Caco-2 (cell line): ENCODE results near the gene SEPTIN10. TPM values are rescaled to one million over a fixed set of nuclear protein-coding genes. Genes with fewer than 3 reads are reported as not detected.

Experiments used
- BruUV-seq: library from RNA; stranded (reverse); fragments of 400-500 nt; replicated peaks from 2 replicates; lab custom pipeline; 2021; lab: Mats Ljungman, UMichigan
- CTCF ChIA-PET: fragments of 300-600 bp; sonication (Branson Sonifier 250); formaldehyde crosslinking; loops from one replicate; lab custom pipeline; 2022; ENCODE audit warnings: antibody characterized with exemption; lab: Charles Lee
- POLR2A ChIA-PET: fragments of 300-600 bp; sonication (Branson Sonifier 250); formaldehyde crosslinking; loops from one replicate; lab custom pipeline; 2022; ENCODE audit warnings: antibody characterized with exemption; lab: Charles Lee
- DNase-seq, 2 experiments: peaks; one replicate each; pipeline versions ENCODE4 v3.0.0 to v3.0.0-alpha.2; 2020 to 2022
- H3K27me3 ChIP-seq: replicated peaks from 2 replicates; pipeline ENCODE4 v1.6.0; 2011; ENCODE audit warnings: low read length; ENCODE audit not compliant: control insufficient read depth, insufficient read depth
- H3K36me3 ChIP-seq: 2 replicates; pipeline ENCODE4 v1.5.1; 2011; ENCODE audit warnings: low read length; ENCODE audit not compliant: control insufficient read depth, insufficient read depth
- H3K4me1 ChIP-seq: fragments of 250-450 bp; sonication (Bioruptor Pico); 2 replicates; pipeline ENCODE4 v1.5.1; 2020; ENCODE audit warnings: mild to moderate bottlenecking
- H3K4me3 ChIP-seq: 2 replicates; pipeline ENCODE4 v1.5.1; 2011; ENCODE audit warnings: low read depth, mild to moderate bottlenecking, control low read depth, low read length
- H3K9me3 ChIP-seq: fragments of 250-450 bp; sonication (Bioruptor Pico); 2 replicates; pipeline ENCODE4 v1.5.1; 2020; ENCODE audit warnings: mild to moderate bottlenecking, moderate library complexity
- H3K27ac Mint-ChIP-seq: one replicate; pipeline ENCODE4 v1.8.0; 2022; ENCODE audit warnings: mixed read lengths; ENCODE audit not compliant: unreplicated experiment
- H3K27me3 Mint-ChIP-seq: one replicate; pipeline ENCODE4 v1.8.0; 2022; ENCODE audit warnings: mixed read lengths; ENCODE audit not compliant: insufficient read depth, unreplicated experiment
- H3K36me3 Mint-ChIP-seq: one replicate; pipeline ENCODE4 v1.8.0; 2022; ENCODE audit warnings: mild to moderate bottlenecking, mixed read lengths; ENCODE audit not compliant: insufficient read depth, unreplicated experiment
- H3K4me1 Mint-ChIP-seq: one replicate; pipeline ENCODE4 v1.8.0; 2022; ENCODE audit warnings: low read depth, mixed read lengths; ENCODE audit not compliant: unreplicated experiment
- H3K4me3 Mint-ChIP-seq: one replicate; pipeline ENCODE4 v1.8.0; 2022; ENCODE audit warnings: mild to moderate bottlenecking, moderate library complexity, mixed read lengths; ENCODE audit not compliant: unreplicated experiment
- H3K9me3 Mint-ChIP-seq: one replicate; pipeline ENCODE4 v1.8.0; 2022; ENCODE audit warnings: mixed read lengths; ENCODE audit not compliant: unreplicated experiment
- intact Hi-C: fragments of 100-400 bp; cut with micrococcal nuclease; formaldehyde crosslinking; loops from one replicate; pipeline ENCODE4 v1.10.0; 2022; ENCODE audit not compliant: unreplicated experiment
- total RNA-seq: library from RNA; stranded (reverse); gene quantifications from 2 replicates; pipeline ENCODE4 v1.2.3, GENCODE V29; 2022
- TF ChIP-seq, protein P1 (sequence below), 2 experiments: fragments of 200-600 bp in 1 of 2; IDR thresholded peaks; 1 replicate in 1 of 2; 2 replicates in 1 of 2; pipeline versions ENCODE4 v1.5.1 to v1.8.0; 2011 to 2022; ENCODE audit warnings: antibody characterized with exemption in 1 of 2, control low read depth in 1 of 2, inconsistent platforms in 1 of 2, low read depth in 1 of 2, low read length in 1 of 2, mild to moderate bottlenecking in 1 of 2, moderate library complexity in 1 of 2; ENCODE audit not compliant: insufficient read depth in 1 of 2, severe bottlenecking in 1 of 2, unreplicated experiment in 1 of 2

The SEPTIN10 gene
- total RNA-seq, 1 experiment from 2014 or later = 83.7 TPM

DNA sequence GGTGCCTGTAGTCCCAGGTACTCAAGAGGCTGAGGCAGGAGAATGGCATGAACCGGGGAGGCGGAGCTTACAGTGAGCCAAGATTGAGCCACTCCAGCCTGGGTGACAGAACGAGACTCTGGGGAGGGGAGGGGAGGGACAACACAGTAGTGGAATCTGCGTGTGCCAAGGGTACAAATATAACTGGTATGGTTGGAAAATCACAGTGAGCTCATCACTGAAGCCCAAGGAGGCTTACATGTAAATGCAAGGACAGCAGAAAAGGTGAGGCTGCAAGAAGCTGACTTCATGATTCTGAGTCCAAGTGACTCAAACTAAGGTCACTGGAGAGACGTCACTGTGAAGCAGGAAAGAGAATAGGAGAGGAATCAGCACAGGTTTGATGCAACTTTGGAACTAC is 9.2 kb downstream of the SEPTIN10 start:
- Histone ChIP-seq H3K4me3 (no peak overlapping the region), H3K27me3 (no peaks in the 10 kb centered on the region), H3K9me3 (no peaks in the 10 kb centered on the region), H3K36me3 (no peaks in the 10 kb centered on the region; the same call in 1 of the 2 replicates), H3K4me1 (peaks cover 34% of the 10 kb centered on the region)
- ChIA-PET CTCF (no interaction called here), POLR2A (interaction anchor here (0.6 kb wide), 1 partner anchor 12 kb away, joined by 3 read pairs; no protein-coding TSS in a partner anchor)
- intact Hi-C loops = no loop called here
- TF ChIP-seq, protein P1, sequence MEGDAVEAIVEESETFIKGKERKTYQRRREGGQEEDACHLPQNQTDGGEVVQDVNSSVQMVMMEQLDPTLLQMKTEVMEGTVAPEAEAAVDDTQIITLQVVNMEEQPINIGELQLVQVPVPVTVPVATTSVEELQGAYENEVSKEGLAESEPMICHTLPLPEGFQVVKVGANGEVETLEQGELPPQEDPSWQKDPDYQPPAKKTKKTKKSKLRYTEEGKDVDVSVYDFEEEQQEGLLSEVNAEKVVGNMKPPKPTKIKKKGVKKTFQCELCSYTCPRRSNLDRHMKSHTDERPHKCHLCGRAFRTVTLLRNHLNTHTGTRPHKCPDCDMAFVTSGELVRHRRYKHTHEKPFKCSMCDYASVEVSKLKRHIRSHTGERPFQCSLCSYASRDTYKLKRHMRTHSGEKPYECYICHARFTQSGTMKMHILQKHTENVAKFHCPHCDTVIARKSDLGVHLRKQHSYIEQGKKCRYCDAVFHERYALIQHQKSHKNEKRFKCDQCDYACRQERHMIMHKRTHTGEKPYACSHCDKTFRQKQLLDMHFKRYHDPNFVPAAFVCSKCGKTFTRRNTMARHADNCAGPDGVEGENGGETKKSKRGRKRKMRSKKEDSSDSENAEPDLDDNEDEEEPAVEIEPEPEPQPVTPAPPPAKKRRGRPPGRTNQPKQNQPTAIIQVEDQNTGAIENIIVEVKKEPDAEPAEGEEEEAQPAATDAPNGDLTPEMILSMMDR (IDR thresholded peaks at IDR 0.05; ENCODE audit: insufficient read depth in 1 of 2, low read depth in 1 of 2, low read length in 1 of 2, severe bottlenecking in 1 of 2, unreplicated experiment in 1 of 2) = no peak
- Mint-ChIP-seq H3K4me1 (peaks cover 43% of the 10 kb centered on the region), H3K4me3 (no peak overlapping the region), H3K27me3 (no peaks in the 10 kb centered on the region), H3K27ac (no peak overlapping the region), H3K9me3 (no peaks in the 10 kb centered on the region), H3K36me3 (peaks cover 6% of the 10 kb centered on the region)
- DNase-seq = no peak
- BruUV-seq = no TSS peak

- DNase-seq = no peak
- intact Hi-C loops = no loop called here
- no peak overlapping the region for H3K27ac Mint-ChIP-seq
- CTCF ChIA-PET = interaction anchor here (1.0 kb wide), 1 partner anchor 113 kb away, joined by 6 read pairs; no protein-coding TSS in a partner anchor
- POLR2A ChIA-PET = no interaction called here
- no peaks in the 10 kb centered on the region for H3K27me3 ChIP-seq
- no peak overlapping the region for H3K4me3 Mint-ChIP-seq
- no peaks in the 10 kb centered on the region for H3K27me3 Mint-ChIP-seq
- no peaks in the 10 kb centered on the region; the same call in 1 of the 2 replicates for H3K36me3 ChIP-seq
- peaks cover 6% of the 10 kb centered on the region for H3K36me3 Mint-ChIP-seq
- TF ChIP-seq, protein P1 (IDR thresholded peaks at IDR 0.05; ENCODE audit: insufficient read depth in 1 of 2, low read depth in 1 of 2, low read length in 1 of 2, severe bottlenecking in 1 of 2, unreplicated experiment in 1 of 2) = no peak
- H3K9me3 ChIP-seq = no peaks in the 10 kb centered on the region
- H3K4me1 ChIP-seq = peaks cover 20% of the 10 kb centered on the region
- H3K4me3 ChIP-seq = no peak overlapping the region
- H3K9me3 Mint-ChIP-seq = no peaks in the 10 kb centered on the region
- H3K4me1 Mint-ChIP-seq = peaks cover 25% of the 10 kb centered on the region
- no TSS peak for BruUV-seq
These were observed 11.1 kb downstream of the SEPTIN10 start for GRCh38 chr2:109602617-109603188.

GRCh38 chr2:109601783-109602182 is 12.0 kb downstream of the SEPTIN10 start:
- CTCF ChIA-PET = interaction anchor here (0.6 to 1.5 kb wide), 3 partner anchors 61 to 132 kb away, joined by 3 to 6 read pairs (median 3); no protein-coding TSS in a partner anchor
- TF ChIP-seq, protein P1 (IDR thresholded peaks at IDR 0.05; ENCODE audit: insufficient read depth in 1 of 2, low read depth in 1 of 2, low read length in 1 of 2, severe bottlenecking in 1 of 2, unreplicated experiment in 1 of 2) = no peak
- peaks cover 12% of the 10 kb centered on the region for H3K4me1 ChIP-seq
- Mint-ChIP-seq H3K36me3 (peaks cover 6% of the 10 kb centered on the region), H3K4me1 (peaks cover 21% of the 10 kb centered on the region), H3K27ac (no peak overlapping the region), H3K27me3 (no peaks in the 10 kb centered on the region), H3K9me3 (no peaks in the 10 kb centered on the region), H3K4me3 (no peak overlapping the region)
- intact Hi-C loops = no loop called here
- H3K4me3 ChIP-seq = no peak overlapping the region
- DNase-seq = no peak
- H3K9me3 ChIP-seq = no peaks in the 10 kb centered on the region
- H3K27me3 ChIP-seq = no peaks in the 10 kb centered on the region
- no TSS peak for BruUV-seq
- POLR2A ChIA-PET = no interaction called here
- H3K36me3 ChIP-seq = no peaks in the 10 kb centered on the region; the same call in 1 of the 2 replicates
